GM19238 (cell line): ENCODE measurements around the gene ADARB2.

Experiments
- DNase-seq: peaks from one replicate; pipeline ENCODE4 v3.0.0; 2011; ENCODE audit warnings: low spot score; ENCODE audit not compliant: insufficient read length

Gene ADARB2

GRCh38 chr10:1376384-1376945, 360.9 kb downstream of the ADARB2 start:
- no peak for DNase-seq

GRCh38 chr10:1375346-1376170, 361.8 kb downstream of the ADARB2 start:
- no peak for DNase-seq

GRCh38 chr10:1374511-1375345, 362.6 kb downstream of the ADARB2 start:
- no peak for DNase-seq

- no peak for DNase-seq
Observed at GRCh38 chr10:1373287-1373686, 364.0 kb downstream of the ADARB2 start.

GRCh38 chr10:1372212-1372611, 365.1 kb downstream of the ADARB2 start:
- DNase-seq = no peak

GRCh38 chr10:1370298-1370697, 367.0 kb downstream of the ADARB2 start:
- no peak for DNase-seq

GRCh38 chr10:1369665-1370064, 367.7 kb downstream of the ADARB2 start:
- no peak for DNase-seq

- DNase-seq = no peak
Observed at GRCh38 chr10:1369197-1369596, 368.1 kb downstream of the ADARB2 start.

- no peak for DNase-seq
Observed at GRCh38 chr10:1368842-1369171, 368.5 kb downstream of the ADARB2 start.

- DNase-seq = no peak
Observed at GRCh38 chr10:1367938-1368841, 369.1 kb downstream of the ADARB2 start.

- DNase-seq = no peak
Observed at GRCh38 chr10:1366811-1367425, 370.4 kb downstream of the ADARB2 start.

GRCh38 chr10:1366322-1366691, 371.0 kb downstream of the ADARB2 start:
- DNase-seq = no peak

GRCh38 chr10:1365540-1366321, 371.6 kb downstream of the ADARB2 start:
- no peak for DNase-seq

- DNase-seq = no peak
Observed at GRCh38 chr10:1364151-1364910, 373.0 kb downstream of the ADARB2 start.

- DNase-seq = no peak
Observed at GRCh38 chr10:1363446-1364121, 373.7 kb downstream of the ADARB2 start.

- DNase-seq = no peak
Observed at GRCh38 chr10:1362589-1363445, 374.5 kb downstream of the ADARB2 start.

- no peak for DNase-seq
Observed at GRCh38 chr10:1361411-1362105, 375.8 kb downstream of the ADARB2 start.
